C4-2B (cell line): ENCODE data around the gene SNX8.

Source experiments
- CTCF ChIP-seq: fragments of 450-650 bp; conservative IDR thresholded peaks from 2 replicates; pipeline ENCODE4 v1.5.1; 2017; ENCODE audit warnings: mild to moderate bottlenecking
- ZFX ChIP-seq: fragments of 450-650 bp; IDR thresholded peaks from 2 replicates; pipeline ENCODE4 v1.6.1; 2017

- TF ChIP-seq CTCF (no peak), ZFX (no peak)
Observed at GRCh38 chr7:2309889-2310331, 4.3 kb downstream of the SNX8 start.
